Choroid plexus epithelial cell (primary cell): ENCODE results near the gene PRG2.
"Not testable (repeated sequence)": the region's sequence is repeated elsewhere in the genome, so short reads cannot be mapped to it uniquely, and the experiment has no call there.

ENCODE experiments used
- DNase-seq: peaks from one replicate; pipeline ENCODE4 v3.0.0-alpha.2; 2010; ENCODE audit warnings: low read depth
- H3K4me3 ChIP-seq: 2 replicates; pipeline ENCODE4 v1.5.1; 2011; ENCODE audit warnings: low read depth, mild to moderate bottlenecking, control low read depth, low read length, moderate library complexity
- TF ChIP-seq, protein P1 (sequence below): conservative IDR thresholded peaks from 2 replicates; pipeline ENCODE4 v1.5.1; 2011; ENCODE audit warnings: low read depth, mild to moderate bottlenecking, control low read depth, inconsistent platforms, low read length, moderate library complexity

PRG2 gene

DNA sequence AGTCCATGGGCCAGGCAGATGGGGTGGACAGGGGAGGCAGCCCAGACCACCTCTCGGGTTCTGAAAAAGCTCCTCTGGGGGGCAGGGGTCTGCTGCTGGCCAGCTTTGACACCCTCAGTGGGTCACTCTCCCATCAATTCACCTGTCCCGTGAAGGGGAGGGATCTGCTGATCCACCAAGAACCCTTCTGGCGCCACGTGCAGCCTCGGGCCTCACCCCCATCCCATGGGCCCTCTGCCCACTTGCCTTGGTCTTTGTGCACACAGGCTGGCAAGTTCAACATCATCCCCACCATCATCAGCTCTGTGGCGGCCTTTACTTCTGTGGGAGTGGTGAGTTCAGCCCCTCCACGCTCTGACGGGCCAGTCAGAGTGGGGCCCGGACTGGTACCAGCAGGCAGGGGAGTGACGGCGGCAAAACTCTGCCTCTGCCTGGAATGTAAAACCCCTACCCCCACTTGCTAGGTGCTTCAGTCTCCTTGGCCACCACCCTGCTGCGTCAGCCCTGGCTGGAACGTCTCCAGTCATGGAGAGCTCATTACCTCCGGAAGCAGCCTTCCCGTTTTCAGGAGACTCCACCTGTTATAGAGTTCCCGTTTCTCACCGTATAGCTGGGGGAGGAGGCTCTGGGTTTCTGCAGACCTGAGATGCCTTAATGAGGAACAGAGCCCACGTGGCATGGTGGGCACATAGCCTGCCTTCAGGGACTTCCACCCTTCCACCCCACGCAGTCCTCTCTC is 22.2 kb downstream of the PRG2 start:
- DNase-seq, result no peak
- no peak overlapping the region for H3K4me3 ChIP-seq
- TF ChIP-seq, protein P1, sequence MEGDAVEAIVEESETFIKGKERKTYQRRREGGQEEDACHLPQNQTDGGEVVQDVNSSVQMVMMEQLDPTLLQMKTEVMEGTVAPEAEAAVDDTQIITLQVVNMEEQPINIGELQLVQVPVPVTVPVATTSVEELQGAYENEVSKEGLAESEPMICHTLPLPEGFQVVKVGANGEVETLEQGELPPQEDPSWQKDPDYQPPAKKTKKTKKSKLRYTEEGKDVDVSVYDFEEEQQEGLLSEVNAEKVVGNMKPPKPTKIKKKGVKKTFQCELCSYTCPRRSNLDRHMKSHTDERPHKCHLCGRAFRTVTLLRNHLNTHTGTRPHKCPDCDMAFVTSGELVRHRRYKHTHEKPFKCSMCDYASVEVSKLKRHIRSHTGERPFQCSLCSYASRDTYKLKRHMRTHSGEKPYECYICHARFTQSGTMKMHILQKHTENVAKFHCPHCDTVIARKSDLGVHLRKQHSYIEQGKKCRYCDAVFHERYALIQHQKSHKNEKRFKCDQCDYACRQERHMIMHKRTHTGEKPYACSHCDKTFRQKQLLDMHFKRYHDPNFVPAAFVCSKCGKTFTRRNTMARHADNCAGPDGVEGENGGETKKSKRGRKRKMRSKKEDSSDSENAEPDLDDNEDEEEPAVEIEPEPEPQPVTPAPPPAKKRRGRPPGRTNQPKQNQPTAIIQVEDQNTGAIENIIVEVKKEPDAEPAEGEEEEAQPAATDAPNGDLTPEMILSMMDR, result no peak

DNA sequence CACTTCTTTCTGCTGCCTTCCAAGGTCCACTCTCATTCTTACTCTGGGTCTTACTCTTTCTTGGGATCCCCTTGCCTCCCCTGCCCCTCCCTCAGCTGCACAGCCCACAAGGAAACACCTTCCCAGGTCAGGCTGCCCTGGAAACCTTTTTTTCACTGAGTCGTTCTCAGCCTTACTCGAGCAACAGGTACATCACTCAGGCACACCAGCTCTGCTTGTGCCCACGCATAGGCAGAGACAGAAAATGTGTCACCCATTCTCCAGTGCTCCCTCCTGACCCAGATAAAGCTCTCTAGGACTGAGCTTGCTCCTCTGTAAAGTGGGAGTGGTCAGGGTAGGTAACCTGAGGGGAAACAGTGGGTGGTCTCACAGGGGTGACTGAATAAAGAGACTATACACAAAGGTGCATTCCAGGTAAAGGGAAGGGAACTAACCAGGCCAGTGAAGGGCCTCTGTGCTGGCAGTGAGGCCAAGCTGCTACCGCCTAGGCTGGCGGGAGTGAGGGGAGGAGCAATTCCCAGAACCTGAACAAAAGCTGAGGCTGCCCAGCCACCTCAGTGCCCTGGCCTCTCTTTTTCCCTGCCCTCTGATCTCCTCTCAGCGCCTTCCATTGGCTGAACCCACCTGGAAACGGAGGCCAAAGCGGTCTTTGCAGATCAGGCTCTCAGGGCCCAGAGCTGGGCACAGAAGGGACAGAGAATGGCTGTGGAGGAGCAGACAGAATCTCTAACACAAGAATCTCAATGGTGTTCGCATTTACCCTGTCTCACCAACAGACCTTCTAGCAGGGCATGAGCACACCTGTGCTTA is 25.4 kb downstream of the PRG2 start:
- no peak overlapping the region for H3K4me3 ChIP-seq
- TF ChIP-seq, protein P1, result no peak
- DNase-seq, result no peak

DNA sequence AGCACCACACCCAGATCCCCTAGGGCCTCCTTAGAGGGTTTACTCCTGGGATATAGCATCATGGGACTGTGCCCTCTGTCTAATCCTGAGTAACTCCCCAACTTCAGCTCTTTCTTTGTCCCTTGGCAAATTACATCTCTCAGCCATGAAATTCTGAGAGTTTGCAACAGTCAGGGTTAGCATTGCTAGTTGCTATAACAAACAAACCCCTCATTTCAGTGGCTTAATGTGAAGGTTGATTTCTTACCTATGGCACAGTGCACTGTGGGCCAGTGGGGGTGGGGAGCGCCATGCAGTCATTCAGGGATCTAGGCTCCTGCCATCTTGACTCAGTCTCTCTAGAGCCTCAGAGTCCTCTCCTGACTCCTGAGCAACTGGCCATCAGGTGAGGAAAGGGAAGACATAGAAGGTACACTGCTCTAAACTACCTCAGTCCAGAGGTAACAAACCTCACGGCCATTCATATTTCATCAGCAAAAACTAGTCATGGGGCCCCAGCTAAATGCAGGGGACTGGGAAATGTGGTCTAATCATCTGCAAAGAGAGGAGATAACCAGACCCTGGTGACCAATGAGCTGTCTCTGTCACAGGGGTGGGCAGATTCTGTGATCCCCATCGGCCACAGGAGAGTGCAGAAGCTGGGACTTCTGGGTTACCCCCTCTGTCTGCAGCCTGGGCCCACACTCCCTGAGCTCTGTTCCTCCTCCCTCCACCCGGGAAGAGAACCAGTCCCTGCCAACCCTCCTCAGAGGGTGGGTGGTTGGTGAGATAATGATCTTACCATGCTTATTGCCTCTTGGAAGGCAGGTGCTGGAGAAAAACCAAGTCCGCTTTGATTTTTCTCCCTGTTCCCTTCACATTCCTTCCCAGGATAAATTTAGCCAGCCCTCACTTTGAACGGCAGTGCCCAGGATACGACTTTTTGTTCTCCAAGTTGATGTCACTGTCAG is 27.0 kb downstream of the PRG2 start:
- no peak for DNase-seq
- TF ChIP-seq, protein P1, result no peak
- H3K4me3 ChIP-seq, result no peak overlapping the region

DNA sequence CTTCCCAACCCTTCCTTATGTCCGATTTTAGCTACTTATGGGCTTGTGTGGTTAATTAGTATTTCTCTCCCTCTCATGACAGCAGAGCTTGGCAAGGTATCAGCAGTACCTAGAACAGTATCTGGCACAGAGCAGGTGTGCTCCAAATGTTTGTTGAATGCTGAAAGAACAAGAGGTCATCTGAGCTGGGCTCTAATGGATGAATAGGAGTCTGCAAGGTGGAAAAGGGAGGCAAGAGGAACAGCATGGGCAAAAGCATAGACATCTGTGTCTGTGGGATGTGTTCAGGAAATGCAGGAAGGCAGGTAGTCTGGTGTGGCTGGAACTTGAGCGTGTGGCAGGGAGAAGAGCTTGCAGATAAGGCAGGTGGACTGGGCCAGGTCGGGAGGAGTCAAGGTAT is 28.5 kb downstream of the PRG2 start:
- TF ChIP-seq, protein P1, result no peak
- H3K4me3 ChIP-seq, result no peak overlapping the region
- DNase-seq, result no peak

DNA sequence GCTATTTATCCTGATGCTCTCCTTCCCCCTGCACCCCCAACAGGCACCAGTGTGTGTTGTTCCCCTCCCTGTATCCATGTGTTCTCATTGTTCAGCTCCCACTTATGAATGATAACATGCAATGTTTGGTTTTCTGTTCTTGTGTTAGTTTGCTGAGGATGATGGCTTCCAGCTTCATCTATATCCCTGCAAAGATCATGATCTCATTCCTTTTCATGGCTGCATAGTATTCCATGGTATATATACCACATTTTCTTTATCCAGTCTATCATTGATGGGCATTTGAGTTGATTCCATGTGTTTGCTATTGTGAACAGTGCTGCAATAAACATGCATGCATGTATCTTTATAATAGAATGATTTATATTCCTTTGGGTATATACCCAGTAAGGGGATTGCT is 29.0 kb downstream of the PRG2 start:
- DNase-seq, result not testable (repeated sequence)

GRCh38 chr11:57360991-57361390 is 29.5 kb downstream of the PRG2 start:
- TF ChIP-seq, protein P1, result no peak
- DNase-seq, result no peak
- H3K4me3 ChIP-seq, result no peak overlapping the region

More for the DNA sequence above, 29.0 kb downstream of the PRG2 start:
- not testable (repeated sequence) for H3K4me3 ChIP-seq
